Measurements from ENCODE around the gene CYP27A1. TPM values are rescaled to one million over a fixed set of nuclear protein-coding genes. Genes with fewer than 3 reads are reported as not detected.
"Not testable (repeated sequence)": the region's sequence is repeated elsewhere in the genome, so short reads cannot be mapped to it uniquely, and the experiment has no call there.

The CYP27A1 gene
- total RNA-seq, 2 experiments from 2014 or later = 0.10 TPM; not detected in 1

GRCh38 chr2:218746960-218747359 is 35.0 kb upstream of the CYP27A1 start:
- intact Hi-C loops (cut with micrococcal nuclease) = no loop called here
- peaks cover 26% of the 10 kb centered on the region for H3K4me1 Mint-ChIP-seq (ENCODE audit: low read depth)
- no peak for DNase-seq
- ChIA-PET POLR2A (no interaction called here), CTCF (interaction anchor here (0.9 to 2.2 kb wide), 3 partner anchors 20 to 150 kb away, joined by 3 to 11 read pairs (median 6); no protein-coding TSS in a partner anchor)
- no peak overlapping the region for H3K27ac Mint-ChIP-seq
- peaks cover 47% of the 10 kb centered on the region for H3K36me3 Mint-ChIP-seq
- no peak overlapping the region for H3K4me3 Mint-ChIP-seq
- H3K9me3 Mint-ChIP-seq = no peaks in the 10 kb centered on the region
- H3K27me3 Mint-ChIP-seq = no peaks in the 10 kb centered on the region

- Mint-ChIP-seq H3K27ac (no peak overlapping the region), H3K4me3 (no peak overlapping the region), H3K9me3 (no peaks in the 10 kb centered on the region), H3K4me1 (ENCODE audit: low read depth) (peaks cover 15% of the 10 kb centered on the region), H3K36me3 (peaks cover 64% of the 10 kb centered on the region), H3K27me3 (no peaks in the 10 kb centered on the region)
- intact Hi-C loops (cut with micrococcal nuclease) = no loop called here
- no peak for DNase-seq
- ChIA-PET CTCF (interaction anchor here (1.6 kb wide), 1 partner anchor 127 kb away, joined by 4 read pairs; no protein-coding TSS in a partner anchor), POLR2A (no interaction called here)
These were observed 33.1 kb upstream of the CYP27A1 start for GRCh38 chr2:218748741-218749441.

GRCh38 chr2:218754201-218754600 is 27.7 kb upstream of the CYP27A1 start:
- intact Hi-C loops (cut with micrococcal nuclease) = no loop called here
- Mint-ChIP-seq H3K27me3 (no peaks in the 10 kb centered on the region), H3K4me1 (ENCODE audit: low read depth) (no peaks in the 10 kb centered on the region), H3K9me3 (no peaks in the 10 kb centered on the region), H3K4me3 (no peak overlapping the region), H3K36me3 (peaks cover 47% of the 10 kb centered on the region), H3K27ac (no peak overlapping the region)
- POLR2A ChIA-PET = no interaction called here
- CTCF ChIA-PET = interaction anchor here (0.9 kb wide), 1 partner anchor 93 kb away, joined by 3 read pairs; no protein-coding TSS in a partner anchor
- no peak for DNase-seq

DNA sequence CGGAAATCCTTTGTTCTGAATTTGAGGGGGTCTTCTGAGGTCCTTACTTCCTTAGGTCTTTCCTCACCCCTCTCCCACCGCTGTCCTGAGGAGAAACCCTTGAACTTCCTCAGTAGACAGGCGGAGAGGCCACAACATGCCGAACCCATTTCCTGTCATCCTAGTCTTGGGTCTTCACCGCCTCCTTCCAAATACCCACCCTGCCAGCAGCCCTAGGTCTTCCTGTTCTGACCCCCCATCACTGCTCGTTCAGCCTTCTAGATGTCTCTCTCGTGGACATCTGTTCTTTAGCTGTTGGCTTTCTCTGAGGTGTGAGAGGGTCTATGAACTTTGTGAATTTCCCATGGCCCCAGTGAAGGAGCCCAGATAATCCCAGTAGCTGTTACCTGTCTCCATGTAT is 27.2 kb upstream of the CYP27A1 start:
- DNase-seq = no peak
- Mint-ChIP-seq H3K4me1 (ENCODE audit: low read depth) (no peaks in the 10 kb centered on the region), H3K27ac (no peak overlapping the region), H3K27me3 (no peaks in the 10 kb centered on the region), H3K36me3 (peaks cover 44% of the 10 kb centered on the region), H3K4me3 (no peak overlapping the region), H3K9me3 (no peaks in the 10 kb centered on the region)
- intact Hi-C loops (cut with micrococcal nuclease) = no loop called here
- ChIA-PET CTCF (no interaction called here), POLR2A (no interaction called here)

GRCh38 chr2:218755198-218755566 is 26.8 kb upstream of the CYP27A1 start:
- CTCF ChIA-PET = no interaction called here
- peaks cover 43% of the 10 kb centered on the region for H3K36me3 Mint-ChIP-seq

DNA sequence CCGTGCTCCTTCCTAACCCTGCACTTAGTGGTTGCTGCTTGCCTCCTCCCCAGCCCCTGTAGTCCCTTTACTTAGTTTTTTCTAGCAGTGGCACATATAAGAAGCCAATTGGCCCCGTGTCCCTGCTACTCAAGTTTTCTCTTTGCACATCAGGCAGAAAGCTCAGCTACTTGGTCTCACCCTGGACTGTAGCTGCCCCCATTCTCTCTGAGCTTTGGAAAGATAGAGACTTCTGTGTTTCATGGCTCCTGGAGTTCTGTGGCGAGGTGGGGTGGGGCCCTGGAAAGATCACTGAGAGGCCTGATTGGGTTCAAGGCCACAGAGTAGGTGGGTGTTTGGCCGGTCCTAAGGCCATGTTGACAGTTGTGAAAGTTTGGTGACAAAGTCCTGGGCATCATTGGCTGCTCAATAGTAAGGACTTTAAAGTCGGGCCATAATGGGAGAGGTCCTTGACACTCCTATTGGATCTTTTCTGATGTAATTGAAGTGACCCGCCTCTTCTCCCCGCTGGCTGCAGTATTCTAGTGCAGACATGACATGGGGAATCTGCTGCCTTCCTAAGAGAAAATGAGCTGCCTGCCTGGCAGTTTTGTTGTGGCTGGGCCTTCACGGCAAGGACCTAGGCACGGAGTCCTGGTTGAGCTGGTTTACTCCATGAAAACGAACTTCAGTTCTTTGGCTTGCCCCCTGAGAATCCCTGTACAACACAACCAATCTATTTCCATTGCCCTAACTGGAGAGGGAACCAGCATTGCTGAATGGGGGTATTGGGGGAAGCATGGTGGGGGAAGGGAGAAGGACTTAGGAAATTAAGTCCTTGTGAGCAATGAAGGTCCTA is 26.2 kb upstream of the CYP27A1 start:
- no peak for DNase-seq
- H3K4me3 Mint-ChIP-seq = no peak overlapping the region
- no peaks in the 10 kb centered on the region for H3K9me3 Mint-ChIP-seq
- no peaks in the 10 kb centered on the region for H3K4me1 Mint-ChIP-seq (ENCODE audit: low read depth)
- H3K36me3 Mint-ChIP-seq = peaks cover 39% of the 10 kb centered on the region
- ChIA-PET POLR2A (no interaction called here), CTCF (no interaction called here)
- intact Hi-C loops (cut with micrococcal nuclease) = no loop called here
- H3K27me3 Mint-ChIP-seq = no peaks in the 10 kb centered on the region
- no peak overlapping the region for H3K27ac Mint-ChIP-seq

More at GRCh38 chr2:218755198-218755566, 26.8 kb upstream of the CYP27A1 start:
- H3K4me1 Mint-ChIP-seq (ENCODE audit: low read depth) = no peaks in the 10 kb centered on the region
- POLR2A ChIA-PET = no interaction called here
- no peak overlapping the region for H3K4me3 Mint-ChIP-seq
- H3K9me3 Mint-ChIP-seq = no peaks in the 10 kb centered on the region
- no peak overlapping the region for H3K27ac Mint-ChIP-seq
- no peaks in the 10 kb centered on the region for H3K27me3 Mint-ChIP-seq
- DNase-seq = no peak
- intact Hi-C loops (cut with micrococcal nuclease) = no loop called here

- H3K36me3 Mint-ChIP-seq = peaks cover 36% of the 10 kb centered on the region
- no peaks in the 10 kb centered on the region for H3K27me3 Mint-ChIP-seq
- intact Hi-C loops (cut with micrococcal nuclease) = no loop called here
- H3K4me3 Mint-ChIP-seq = no peak overlapping the region
- POLR2A ChIA-PET = no interaction called here
- CTCF ChIA-PET = no interaction called here
- no peak for DNase-seq
- H3K4me1 Mint-ChIP-seq (ENCODE audit: low read depth) = no peaks in the 10 kb centered on the region
- H3K27ac Mint-ChIP-seq = no peak overlapping the region
- H3K9me3 Mint-ChIP-seq = no peaks in the 10 kb centered on the region
These were observed 25.2 kb upstream of the CYP27A1 start for GRCh38 chr2:218756599-218757377.

DNA sequence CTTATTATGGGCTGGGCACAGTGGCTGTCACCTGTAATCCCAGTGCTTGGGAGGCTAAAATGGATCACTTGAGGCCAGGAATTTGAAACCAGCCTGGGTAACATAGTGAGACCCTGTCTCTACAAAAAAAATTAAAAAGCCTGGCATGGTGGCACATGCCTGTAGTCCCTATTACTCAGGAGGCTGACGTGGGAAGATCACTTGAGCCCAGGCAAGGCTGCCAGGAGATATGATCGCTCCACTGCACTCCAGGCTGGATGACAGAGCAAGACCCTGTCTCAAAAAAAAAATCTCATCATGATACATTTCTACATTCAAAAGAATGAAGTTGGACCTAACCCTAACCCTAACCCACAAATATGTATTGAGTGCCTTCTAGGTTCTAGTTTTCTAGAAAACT is 20.2 kb upstream of the CYP27A1 start:
- Mint-ChIP-seq H3K4me3 (no peak overlapping the region), H3K4me1 (ENCODE audit: low read depth) (no peaks in the 10 kb centered on the region), H3K27me3 (no peaks in the 10 kb centered on the region), H3K36me3 (no peaks in the 10 kb centered on the region), H3K27ac (no peak overlapping the region), H3K9me3 (no peaks in the 10 kb centered on the region)
- intact Hi-C loops (cut with micrococcal nuclease) = no loop called here
- CTCF ChIA-PET = no interaction called here
- POLR2A ChIA-PET = no interaction called here
- DNase-seq = no peak

DNA sequence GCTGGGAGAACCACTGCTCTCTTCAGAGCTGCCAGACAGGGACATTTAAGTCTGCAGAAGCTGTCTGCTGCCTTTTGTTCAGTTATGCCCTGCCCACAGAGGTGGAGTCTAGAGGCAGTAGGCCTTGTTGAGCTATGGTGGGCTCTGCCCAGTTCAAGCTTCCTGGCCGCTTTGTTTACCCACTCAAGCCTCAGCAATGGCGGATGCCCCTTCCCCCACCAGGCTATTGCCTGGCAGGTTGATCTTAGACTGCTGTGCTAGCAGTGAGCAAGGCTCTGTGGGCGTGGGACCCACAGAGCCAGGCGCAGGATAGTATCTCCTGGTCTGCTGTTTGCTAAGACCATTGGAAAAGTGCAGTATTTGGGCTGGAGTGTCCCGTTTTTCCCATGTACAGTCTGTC is 9.2 kb upstream of the CYP27A1 start:
- DNase-seq; H3K4me3 Mint-ChIP-seq; POLR2A ChIA-PET; H3K9me3 Mint-ChIP-seq; H3K27me3 Mint-ChIP-seq; H3K27ac Mint-ChIP-seq; H3K4me1 Mint-ChIP-seq (ENCODE audit: low read depth); intact Hi-C loops (cut with micrococcal nuclease): not testable (repeated sequence)
- CTCF ChIA-PET = interaction anchor here (1.0 kb wide), 1 partner anchor 105 kb away, joined by 3 read pairs; no protein-coding TSS in a partner anchor
- peaks cover 21% of the 10 kb centered on the region for H3K36me3 Mint-ChIP-seq

DNA sequence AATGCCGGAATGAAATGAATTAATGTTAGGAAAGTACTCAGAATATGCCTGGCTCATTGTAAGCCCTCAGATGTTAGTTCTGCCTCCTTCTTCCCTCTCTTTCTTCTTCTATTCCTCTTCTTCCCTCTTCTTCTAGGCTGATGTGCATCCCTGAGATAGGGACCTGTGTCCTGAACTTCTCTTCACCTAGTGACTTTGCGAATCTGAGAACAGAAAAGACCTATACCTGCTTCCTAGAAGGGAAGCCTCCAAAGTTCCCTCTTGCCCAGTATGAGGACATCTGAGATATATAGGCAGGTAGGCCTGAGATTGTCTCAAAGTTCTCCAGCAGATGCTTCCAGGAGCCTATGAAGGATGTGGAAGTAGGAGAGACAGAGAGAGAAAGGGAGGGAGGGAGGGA is 8.1 kb upstream of the CYP27A1 start:
- H3K4me3 Mint-ChIP-seq = no peak overlapping the region
- intact Hi-C loops (cut with micrococcal nuclease) = no loop called here
- H3K27ac Mint-ChIP-seq = no peak overlapping the region
- no peaks in the 10 kb centered on the region for H3K27me3 Mint-ChIP-seq
- H3K36me3 Mint-ChIP-seq = peaks cover 25% of the 10 kb centered on the region
- ChIA-PET POLR2A (no interaction called here), CTCF (no interaction called here)
- peaks cover 13% of the 10 kb centered on the region for H3K9me3 Mint-ChIP-seq
- H3K4me1 Mint-ChIP-seq (ENCODE audit: low read depth) = no peaks in the 10 kb centered on the region
- DNase-seq = no peak

DNA sequence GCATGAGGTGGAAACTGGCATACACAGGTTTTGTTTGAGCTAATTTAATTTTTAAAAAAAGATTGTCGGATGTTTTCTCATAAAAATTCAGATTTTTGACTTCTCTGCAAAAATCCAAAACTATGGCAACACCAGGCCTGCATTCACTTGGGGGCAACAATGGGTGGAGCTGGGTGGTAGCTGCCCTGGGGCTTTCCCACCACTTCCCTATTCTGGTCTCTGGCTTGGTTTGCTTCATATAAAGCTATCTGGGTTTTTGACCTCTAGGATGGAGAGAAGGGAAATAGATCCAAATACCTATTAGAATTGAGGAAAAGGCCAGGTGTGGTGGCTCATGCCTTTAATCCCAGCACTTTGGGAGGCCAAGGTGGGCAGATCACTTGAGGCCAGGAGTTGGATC is 5.5 kb upstream of the CYP27A1 start:
- DNase-seq = no peak
- Mint-ChIP-seq H3K27me3 (peaks cover 14% of the 10 kb centered on the region), H3K4me1 (ENCODE audit: low read depth) (peaks cover 4% of the 10 kb centered on the region), H3K4me3 (no peak overlapping the region), H3K27ac (no peak overlapping the region), H3K36me3 (peaks cover 17% of the 10 kb centered on the region), H3K9me3 (peaks cover 13% of the 10 kb centered on the region)
- ChIA-PET POLR2A (no interaction called here), CTCF (interaction anchor here (1.4 kb wide), 1 partner anchor 100 kb away, joined by 3 read pairs; no protein-coding TSS in a partner anchor)
- intact Hi-C loops (cut with micrococcal nuclease) = no loop called here

DNA sequence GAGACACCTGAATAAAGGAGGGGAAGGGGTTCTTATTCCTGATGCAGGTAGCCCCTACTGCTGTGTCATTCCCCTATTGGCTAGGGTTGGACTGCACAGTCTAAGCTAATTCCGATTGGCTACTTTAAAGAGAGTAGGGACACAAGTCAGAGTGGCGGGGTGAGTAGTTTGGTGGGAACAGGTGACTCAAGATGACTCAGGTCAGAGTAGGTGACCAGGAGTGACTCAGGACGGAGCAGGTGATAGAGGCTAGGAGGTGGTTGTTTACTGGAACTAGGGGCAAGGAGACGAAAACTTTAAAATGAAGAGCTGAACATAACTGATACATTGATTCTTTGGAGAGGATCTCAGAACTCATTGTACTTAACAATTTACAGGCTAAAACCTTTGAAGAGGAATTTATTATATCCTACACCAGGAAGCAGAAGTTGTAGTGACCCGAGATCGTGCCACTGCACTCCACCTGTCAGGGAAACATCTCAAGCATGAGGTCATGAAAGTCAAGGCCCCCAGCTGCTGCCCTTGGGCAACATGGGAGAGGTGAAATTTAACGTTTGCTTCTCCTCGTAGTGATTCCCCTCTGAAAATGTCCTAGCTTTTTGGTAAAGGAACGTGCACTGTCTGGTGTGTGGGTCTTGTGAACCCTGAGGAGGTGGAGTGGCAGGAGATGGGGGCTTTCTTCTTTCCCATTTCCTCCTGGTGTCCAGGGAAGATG is 4.5 kb upstream of the CYP27A1 start:
- Mint-ChIP-seq H3K4me3 (no peak overlapping the region), H3K4me1 (ENCODE audit: low read depth) (peaks cover 6% of the 10 kb centered on the region), H3K9me3 (peaks cover 13% of the 10 kb centered on the region), H3K27me3 (peaks cover 18% of the 10 kb centered on the region), H3K27ac (no peak overlapping the region), H3K36me3 (peaks cover 17% of the 10 kb centered on the region)
- POLR2A ChIA-PET = no interaction called here
- intact Hi-C loops (cut with micrococcal nuclease) = no loop called here
- CTCF ChIA-PET = interaction anchor here (0.7 to 1.4 kb wide), 2 partner anchors 50 to 99 kb away, joined by 3 read pairs; no protein-coding TSS in a partner anchor
- DNase-seq = no peak

Measured in activated CD4-positive, alpha-beta memory T cell treated with anti-CD3 and anti-CD28 coated beads for 36 hours (primary cell).